Measurements from ENCODE around the gene PLA2G7.
A peak's percentile ranks its signal among the peaks of the same experiment; 100 is the strongest.
"Not testable (repeated sequence)": the region's sequence is repeated elsewhere in the genome, so short reads cannot be mapped to it uniquely, and the experiment has no call there.

Gene PLA2G7

DNA sequence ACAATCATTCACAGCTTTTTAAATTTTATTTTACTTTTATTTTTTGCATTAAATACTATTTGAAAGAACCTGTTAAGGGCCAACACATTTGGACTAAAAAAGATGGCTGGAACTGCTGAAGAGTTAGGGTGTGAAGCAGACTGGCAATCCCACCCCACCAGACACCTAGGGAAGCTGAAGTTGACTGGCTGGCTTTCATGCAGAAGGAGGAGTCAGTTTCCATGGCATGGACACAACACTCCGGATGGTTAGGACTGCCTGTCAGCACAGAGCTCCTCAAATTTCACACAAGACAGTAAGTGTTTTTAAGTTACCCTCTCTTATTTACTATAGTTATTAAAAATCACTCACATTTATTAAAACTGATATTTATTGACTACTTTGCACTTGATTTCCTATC lies 11.5 kb upstream of the PLA2G7 start, which contains the start of gene ANKRD66:
TSS of gene ANKRD66 (plus strand) at position 238 of the 400 bp plus-strand sequence. CDS start 5,016 bp downstream, outside the sequence.
- DNase-seq: no peak

GRCh38 chr6:46745973-46746372 lies 10.8 kb upstream of the PLA2G7 start:
- no peak for DNase-seq

GRCh38 chr6:46744159-46744725 lies 9.1 kb upstream of the PLA2G7 start:
- not testable (repeated sequence) for DNase-seq

DNA sequence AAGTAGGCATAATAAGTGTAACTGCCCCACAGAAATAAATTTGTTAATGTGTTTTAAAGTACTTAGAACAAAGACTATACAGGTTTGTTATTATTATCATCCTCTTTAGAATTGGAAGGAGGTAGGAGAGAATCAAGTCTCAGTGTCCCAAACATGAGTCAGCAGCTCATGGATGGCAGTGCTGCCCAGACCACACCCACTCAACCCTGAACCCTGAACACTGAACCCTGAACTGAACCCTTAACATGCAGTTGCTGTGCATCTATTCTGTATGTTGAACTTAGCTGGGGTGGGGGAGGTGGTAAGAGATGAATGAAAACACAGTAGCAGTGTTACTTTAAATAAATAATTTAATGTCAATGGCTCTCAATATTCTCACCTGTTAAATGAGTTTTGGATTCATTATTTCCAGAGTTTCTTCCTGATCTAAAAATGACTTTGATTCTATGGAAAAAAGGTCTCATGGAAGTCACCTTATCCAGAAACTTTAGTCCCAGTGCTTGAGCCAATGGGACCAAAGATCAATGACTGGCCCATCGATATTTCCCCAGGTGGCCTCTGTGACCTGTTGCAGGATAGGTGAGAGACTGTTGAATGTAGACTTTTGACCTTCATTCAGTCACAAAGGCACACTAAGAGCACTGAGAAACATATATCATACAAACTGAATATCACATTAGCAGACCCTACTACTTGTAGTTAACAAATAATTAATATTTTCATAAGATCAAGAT lies 8.4 kb upstream of the PLA2G7 start:
- DNase-seq: no peak

GRCh38 chr6:46741910-46742309 lies 6.7 kb upstream of the PLA2G7 start:
- DNase-seq: no peak

DNA sequence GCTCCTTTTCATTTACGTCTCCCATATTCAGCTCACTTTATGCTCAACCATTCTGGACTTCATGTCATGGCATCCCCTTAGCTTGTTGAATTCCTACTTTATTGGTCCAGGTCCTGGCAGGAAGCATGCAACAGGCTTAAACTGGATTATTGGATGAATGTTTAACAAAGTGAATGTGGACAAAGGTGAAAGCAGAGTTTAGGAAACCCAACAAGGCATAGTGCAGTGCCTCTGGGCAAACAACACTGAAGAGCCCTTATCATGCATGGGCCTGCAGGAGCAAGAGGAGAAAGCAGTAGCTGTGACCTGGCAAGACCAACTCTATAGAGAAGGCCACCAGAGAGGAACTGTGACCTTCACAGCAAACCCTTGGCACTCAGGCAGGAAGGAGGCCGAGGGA lies 6.3 kb upstream of the PLA2G7 start:
- DNase-seq: no peak

DNA sequence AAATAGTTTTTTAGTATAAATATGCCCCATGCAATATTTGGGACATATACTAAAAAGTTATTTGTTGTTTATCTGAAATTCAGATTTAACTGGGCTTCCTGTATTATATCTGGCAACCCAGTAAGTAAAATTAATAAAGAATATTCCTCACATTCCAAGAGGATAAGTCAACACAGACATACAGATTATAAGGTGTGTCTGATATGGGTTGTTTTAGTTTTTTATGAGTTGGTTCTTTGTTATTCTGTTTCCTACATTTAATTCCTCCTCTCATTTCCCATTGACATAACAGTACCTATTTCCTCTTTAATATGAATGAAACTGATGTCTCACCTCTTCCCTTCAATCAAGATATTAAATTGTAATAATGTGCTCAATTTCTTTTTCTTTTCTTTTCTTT lies 1.7 kb upstream of the PLA2G7 start:
- no peak for DNase-seq

- DNase-seq: no peak
Observed at GRCh38 chr6:46735720-46736031, 501 bp upstream of the PLA2G7 start.

- no peak for DNase-seq
Observed at GRCh38 chr6:46733341-46733801, 1.8 kb downstream of the PLA2G7 start.

- no peak for DNase-seq
Observed at GRCh38 chr6:46730921-46731461, 4.2 kb downstream of the PLA2G7 start.

DNA sequence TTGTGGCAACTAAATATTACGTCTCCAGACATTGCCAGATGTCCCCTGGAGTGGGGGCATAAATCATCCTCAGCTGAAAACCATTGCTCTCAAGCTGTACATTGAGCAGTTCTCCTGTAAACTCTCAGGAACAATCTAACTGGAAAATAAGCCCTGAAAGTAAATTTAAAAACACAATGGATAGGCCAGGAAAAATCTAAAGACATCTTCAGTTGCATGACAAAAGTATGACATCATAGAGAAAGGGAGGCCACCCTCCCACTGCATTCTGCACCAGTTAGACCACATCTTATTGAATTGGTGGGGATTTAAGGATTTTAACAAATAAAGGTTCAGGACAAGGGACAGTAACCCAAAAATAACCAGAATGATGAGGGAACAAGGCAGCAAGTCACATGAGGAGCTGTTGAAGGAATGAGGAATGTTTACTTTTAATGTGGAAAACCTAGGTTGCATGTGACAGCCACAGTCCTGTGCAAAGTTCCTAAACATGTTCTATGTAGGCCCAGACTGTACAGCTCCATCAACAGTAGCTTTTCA lies 5.3 kb downstream of the PLA2G7 start:
- no peak for DNase-seq

- no peak for DNase-seq
Observed at GRCh38 chr6:46720401-46720800, 14.8 kb downstream of the PLA2G7 start.

DNA sequence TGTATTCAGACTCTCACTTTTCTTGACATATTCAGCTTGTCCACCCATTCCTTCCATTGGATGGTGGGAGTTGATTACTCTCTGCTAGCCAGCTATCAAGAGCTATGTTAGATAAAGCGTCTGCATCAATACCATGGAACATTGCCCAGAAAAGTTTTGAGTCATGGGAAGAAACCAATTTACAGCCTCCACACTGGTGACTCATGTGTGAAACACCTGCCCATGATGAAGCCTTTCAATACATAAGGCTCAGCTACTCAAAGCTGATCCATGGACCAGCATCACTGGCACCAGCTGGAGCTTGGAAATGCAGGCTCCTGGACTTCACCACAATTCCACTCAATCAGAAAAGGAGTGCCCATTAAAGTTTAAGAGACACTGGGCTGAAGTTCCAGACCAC lies 16.1 kb downstream of the PLA2G7 start:
- DNase-seq: peak; percentile 15

DNA sequence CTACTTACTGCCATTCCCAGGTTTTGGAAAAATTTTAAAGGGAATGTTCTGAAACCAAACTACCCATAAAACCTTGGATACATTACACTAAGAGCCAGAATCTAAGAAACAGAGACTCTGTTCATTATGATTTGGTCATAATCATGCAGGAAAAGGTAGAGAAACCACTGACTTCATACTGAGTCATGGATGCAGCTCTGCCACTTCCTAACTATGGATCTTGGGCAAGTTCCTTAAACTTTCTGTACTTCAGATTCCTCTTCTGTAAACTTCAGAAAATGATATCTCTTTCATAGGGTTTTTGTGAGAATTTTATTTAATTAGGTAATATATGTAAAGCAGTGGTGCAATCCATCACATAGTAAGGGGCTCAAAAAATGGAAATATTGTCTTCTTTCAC lies 20.0 kb downstream of the PLA2G7 start:
- no peak for DNase-seq

GRCh38 chr6:46711491-46711890 lies 23.7 kb downstream of the PLA2G7 start:
- DNase-seq: no peak

DNA sequence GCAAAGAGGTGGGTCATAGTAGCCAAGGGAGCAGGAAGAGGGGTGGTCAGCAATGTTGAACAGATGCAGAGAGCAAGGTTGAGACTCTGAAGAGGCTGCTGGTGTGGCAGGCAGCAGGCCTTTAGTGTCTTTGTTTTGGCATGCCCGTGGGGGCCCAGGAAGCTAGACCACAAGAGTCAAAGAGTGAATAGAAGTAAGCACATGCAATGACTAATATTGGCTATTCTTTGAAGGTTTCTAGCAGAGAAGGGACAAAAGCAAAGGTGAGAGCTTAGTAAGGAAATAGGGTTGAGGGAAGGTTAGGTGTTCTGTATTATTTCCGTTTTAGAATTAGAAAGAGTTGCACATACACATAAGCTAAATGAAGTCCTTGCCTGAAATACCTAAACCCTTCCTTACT lies 28.7 kb downstream of the PLA2G7 start:
- no peak for DNase-seq

- DNase-seq: no peak
Observed at GRCh38 chr6:46704562-46704961, 30.6 kb downstream of the PLA2G7 start.

- no peak for DNase-seq
Observed at GRCh38 chr6:46699970-46700369, 35.2 kb downstream of the PLA2G7 start.

DNA sequence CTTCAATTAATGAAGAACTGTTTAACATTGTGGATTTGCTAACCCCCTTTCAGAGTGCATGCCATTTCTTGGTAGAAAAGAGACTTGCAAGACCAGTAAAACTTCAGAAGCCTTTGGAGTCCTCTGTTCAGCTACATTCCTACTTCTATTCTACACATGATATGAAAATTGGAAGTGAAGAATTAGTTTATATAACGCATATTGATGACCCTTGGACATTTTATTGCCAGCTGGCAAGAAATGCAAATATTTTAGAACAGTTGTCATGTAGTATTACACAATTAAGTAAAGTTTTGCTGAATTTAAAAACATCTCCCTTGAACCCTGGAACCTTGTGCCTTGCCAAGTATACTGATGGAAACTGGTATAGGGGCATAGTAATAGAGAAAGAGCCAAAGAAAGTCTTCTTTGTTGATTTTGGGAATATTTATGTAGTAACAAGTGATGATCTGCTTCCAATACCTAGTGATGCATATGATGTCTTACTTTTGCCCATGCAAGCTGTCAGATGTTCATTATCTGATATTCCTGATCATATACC lies 44.2 kb downstream of the PLA2G7 start:
- DNase-seq: no peak

DNA sequence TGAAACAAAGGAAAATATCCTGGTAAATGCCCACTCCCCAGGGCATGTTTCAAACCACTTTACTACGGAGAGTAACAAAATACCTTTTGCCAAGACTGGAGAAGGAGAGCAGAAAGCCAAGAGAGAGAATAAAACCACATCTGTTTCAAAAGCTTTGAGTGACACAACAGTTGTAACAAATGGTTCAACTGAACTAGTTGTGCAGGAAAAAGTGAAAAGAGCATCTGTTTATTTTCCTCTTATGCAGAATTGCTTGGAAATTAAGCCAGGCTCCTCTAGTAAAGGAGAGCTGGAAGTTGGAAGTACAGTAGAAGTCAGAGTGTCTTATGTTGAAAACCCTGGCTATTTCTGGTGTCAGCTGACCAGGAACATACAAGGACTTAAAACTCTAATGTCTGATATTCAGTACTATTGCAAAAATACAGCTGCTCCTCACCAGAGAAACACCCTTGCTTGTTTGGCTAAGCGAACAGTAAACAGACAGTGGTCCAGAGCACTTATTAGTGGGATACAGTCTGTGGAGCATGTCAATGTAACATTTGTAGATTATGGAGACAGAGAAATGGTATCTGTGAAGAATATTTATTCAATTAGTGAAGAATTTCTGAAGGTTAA lies 44.9 kb downstream of the PLA2G7 start:
- DNase-seq: no peak

GRCh38 chr6:46689657-46690056 lies 45.5 kb downstream of the PLA2G7 start:
- DNase-seq: no peak

GRCh38 chr6:46688966-46689335 lies 46.2 kb downstream of the PLA2G7 start:
- DNase-seq: no peak

- DNase-seq: no peak
Observed at GRCh38 chr6:46688117-46688965, 46.8 kb downstream of the PLA2G7 start.

Measured in fibroblast of skin of right quadriceps (primary cell).